ENCODE results near the gene NUDT6.

DNA sequence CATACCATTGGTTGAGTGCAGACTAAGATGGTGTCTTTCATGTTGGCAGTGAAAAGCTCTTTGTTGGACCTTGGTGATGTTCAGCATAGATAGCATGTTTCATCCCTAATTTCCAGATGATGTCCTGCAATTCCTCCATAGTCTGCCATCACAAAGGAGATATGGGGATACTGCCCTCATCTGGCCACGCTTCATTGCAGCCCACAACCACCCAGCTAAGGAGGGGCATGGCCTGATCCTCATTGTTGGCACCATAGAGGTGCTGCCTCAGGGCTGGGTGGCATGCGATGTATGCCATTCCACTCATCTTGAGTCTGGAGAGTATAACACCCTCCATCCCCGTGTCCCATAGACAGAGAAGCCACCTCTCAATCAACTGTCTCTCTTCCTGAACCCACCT lies 31.5 kb upstream of the NUDT6 start:
- TF ChIP-seq, protein P1, sequence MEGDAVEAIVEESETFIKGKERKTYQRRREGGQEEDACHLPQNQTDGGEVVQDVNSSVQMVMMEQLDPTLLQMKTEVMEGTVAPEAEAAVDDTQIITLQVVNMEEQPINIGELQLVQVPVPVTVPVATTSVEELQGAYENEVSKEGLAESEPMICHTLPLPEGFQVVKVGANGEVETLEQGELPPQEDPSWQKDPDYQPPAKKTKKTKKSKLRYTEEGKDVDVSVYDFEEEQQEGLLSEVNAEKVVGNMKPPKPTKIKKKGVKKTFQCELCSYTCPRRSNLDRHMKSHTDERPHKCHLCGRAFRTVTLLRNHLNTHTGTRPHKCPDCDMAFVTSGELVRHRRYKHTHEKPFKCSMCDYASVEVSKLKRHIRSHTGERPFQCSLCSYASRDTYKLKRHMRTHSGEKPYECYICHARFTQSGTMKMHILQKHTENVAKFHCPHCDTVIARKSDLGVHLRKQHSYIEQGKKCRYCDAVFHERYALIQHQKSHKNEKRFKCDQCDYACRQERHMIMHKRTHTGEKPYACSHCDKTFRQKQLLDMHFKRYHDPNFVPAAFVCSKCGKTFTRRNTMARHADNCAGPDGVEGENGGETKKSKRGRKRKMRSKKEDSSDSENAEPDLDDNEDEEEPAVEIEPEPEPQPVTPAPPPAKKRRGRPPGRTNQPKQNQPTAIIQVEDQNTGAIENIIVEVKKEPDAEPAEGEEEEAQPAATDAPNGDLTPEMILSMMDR (conservative IDR thresholded peaks at IDR 0.05; ENCODE audit: low read length): no peak
- no peak for TF ChIP-seq EZH2phosphoT487 (IDR thresholded peaks at IDR 0.05; ENCODE audit: borderline replicate concordance)

All from Loucy (cell line).